Endothelial cell (in vitro differentiated cells): ENCODE data around the gene MSANTD1. TPM values are rescaled to one million over a fixed set of nuclear protein-coding genes. Genes with fewer than 3 reads are reported as not detected.
A peak's percentile ranks its signal among the peaks of the same experiment; 100 is the strongest.

Experiments
- DNase-seq: peaks from one replicate; pipeline ENCODE4 v3.0.0; 2021; ENCODE audit warnings: low spot score
- H3K27ac Mint-ChIP-seq: one replicate; pipeline ENCODE4 v1.8.0; 2021; ENCODE audit warnings: mixed read lengths, inconsistent platforms; ENCODE audit not compliant: unreplicated experiment
- H3K27me3 Mint-ChIP-seq: one replicate; pipeline ENCODE4 v1.8.0; 2021; ENCODE audit warnings: mild to moderate bottlenecking, moderate library complexity, mixed read lengths, inconsistent platforms; ENCODE audit not compliant: unreplicated experiment
- H3K36me3 Mint-ChIP-seq: one replicate; pipeline ENCODE4 v1.8.0; 2021; ENCODE audit warnings: mild to moderate bottlenecking, low read depth, mixed read lengths, inconsistent platforms; ENCODE audit not compliant: unreplicated experiment
- H3K4me1 Mint-ChIP-seq: one replicate; pipeline ENCODE4 v1.8.0; 2021; ENCODE audit warnings: mild to moderate bottlenecking, mixed read lengths, inconsistent platforms; ENCODE audit not compliant: unreplicated experiment
- H3K4me3 Mint-ChIP-seq: one replicate; pipeline ENCODE4 v1.8.0; 2021; ENCODE audit warnings: mild to moderate bottlenecking, mixed read lengths, inconsistent platforms; ENCODE audit not compliant: unreplicated experiment
- H3K9me3 Mint-ChIP-seq: one replicate; pipeline ENCODE4 v1.8.0; 2021; ENCODE audit warnings: mixed read lengths, inconsistent platforms; ENCODE audit not compliant: unreplicated experiment
- total RNA-seq: library from RNA; stranded (reverse); fragmentation: NEBNext Ultra II Directional; extraction: Animal tissue kit (Norgen Biotek cat#: 25700); gene quantifications from one replicate; pipeline ENCODE4 v1.2.1, GENCODE V29; 2021; ENCODE audit not compliant: unreplicated experiment
- TF ChIP-seq, protein P1 (sequence below): fragments of 200-600 bp; sonication (generic); IDR thresholded peaks from one replicate; pipeline ENCODE4 v1.5.0; 2021; ENCODE audit warnings: antibody characterized with exemption; ENCODE audit not compliant: unreplicated experiment

The MSANTD1 gene
- total RNA-seq, 1 donor from 2014 or later = 0.97 TPM

DNA sequence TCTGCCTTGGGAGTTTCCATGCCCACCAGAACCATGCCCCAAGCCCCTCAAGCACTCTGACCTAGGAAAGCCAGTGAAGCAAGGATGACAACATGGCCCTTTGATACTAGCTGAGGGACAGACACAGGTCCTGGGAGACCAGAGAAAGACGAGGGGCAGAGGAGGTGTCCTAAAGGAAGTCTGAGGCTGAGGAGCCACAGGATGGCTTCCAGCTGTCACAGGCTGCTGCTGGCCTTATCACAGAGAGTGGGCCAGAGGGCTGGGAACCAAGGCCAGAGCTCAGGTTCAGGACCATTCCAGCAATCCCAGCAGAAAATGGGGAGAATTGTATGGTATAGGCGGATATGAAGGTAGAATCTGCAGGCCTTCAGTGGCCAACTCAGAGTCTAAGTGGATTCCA lies 31.7 kb upstream of the MSANTD1 start:
- Mint-ChIP-seq H3K36me3 (peaks cover 50% of the 10 kb centered on the region), H3K27ac (no peak overlapping the region), H3K4me1 (peaks cover 6% of the 10 kb centered on the region), H3K4me3 (no peak overlapping the region), H3K27me3 (peaks cover 12% of the 10 kb centered on the region), H3K9me3 (no peaks in the 10 kb centered on the region)
- TF ChIP-seq, protein P1, sequence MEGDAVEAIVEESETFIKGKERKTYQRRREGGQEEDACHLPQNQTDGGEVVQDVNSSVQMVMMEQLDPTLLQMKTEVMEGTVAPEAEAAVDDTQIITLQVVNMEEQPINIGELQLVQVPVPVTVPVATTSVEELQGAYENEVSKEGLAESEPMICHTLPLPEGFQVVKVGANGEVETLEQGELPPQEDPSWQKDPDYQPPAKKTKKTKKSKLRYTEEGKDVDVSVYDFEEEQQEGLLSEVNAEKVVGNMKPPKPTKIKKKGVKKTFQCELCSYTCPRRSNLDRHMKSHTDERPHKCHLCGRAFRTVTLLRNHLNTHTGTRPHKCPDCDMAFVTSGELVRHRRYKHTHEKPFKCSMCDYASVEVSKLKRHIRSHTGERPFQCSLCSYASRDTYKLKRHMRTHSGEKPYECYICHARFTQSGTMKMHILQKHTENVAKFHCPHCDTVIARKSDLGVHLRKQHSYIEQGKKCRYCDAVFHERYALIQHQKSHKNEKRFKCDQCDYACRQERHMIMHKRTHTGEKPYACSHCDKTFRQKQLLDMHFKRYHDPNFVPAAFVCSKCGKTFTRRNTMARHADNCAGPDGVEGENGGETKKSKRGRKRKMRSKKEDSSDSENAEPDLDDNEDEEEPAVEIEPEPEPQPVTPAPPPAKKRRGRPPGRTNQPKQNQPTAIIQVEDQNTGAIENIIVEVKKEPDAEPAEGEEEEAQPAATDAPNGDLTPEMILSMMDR = no peak
- no peak for DNase-seq

DNA sequence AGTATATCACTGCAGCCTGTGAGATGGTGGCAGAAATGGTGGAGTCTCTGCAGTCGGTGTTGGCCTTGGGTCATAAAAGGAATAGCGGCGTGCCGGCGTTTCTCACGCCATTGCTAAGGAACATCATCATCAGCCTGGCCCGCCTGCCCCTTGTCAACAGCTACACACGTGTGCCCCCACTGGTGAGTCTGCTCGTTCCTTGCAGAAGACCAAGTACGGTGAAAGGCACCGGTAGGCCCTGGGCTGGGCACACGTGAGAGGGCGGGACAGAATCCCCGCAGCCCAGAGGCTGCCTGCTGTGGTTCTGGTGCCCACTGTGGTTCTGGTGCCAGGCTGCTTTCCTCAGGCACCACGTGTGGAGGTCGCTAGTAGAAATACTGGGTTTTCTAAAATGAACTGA lies 31.2 kb upstream of the MSANTD1 start:
- Mint-ChIP-seq H3K4me1 (peaks cover 6% of the 10 kb centered on the region), H3K9me3 (no peaks in the 10 kb centered on the region), H3K27me3 (peaks cover 12% of the 10 kb centered on the region), H3K27ac (peak overlapping the region; percentile 58), H3K4me3 (no peak overlapping the region), H3K36me3 (peaks cover 55% of the 10 kb centered on the region)
- TF ChIP-seq, protein P1 = no peak
- DNase-seq = no peak

DNA sequence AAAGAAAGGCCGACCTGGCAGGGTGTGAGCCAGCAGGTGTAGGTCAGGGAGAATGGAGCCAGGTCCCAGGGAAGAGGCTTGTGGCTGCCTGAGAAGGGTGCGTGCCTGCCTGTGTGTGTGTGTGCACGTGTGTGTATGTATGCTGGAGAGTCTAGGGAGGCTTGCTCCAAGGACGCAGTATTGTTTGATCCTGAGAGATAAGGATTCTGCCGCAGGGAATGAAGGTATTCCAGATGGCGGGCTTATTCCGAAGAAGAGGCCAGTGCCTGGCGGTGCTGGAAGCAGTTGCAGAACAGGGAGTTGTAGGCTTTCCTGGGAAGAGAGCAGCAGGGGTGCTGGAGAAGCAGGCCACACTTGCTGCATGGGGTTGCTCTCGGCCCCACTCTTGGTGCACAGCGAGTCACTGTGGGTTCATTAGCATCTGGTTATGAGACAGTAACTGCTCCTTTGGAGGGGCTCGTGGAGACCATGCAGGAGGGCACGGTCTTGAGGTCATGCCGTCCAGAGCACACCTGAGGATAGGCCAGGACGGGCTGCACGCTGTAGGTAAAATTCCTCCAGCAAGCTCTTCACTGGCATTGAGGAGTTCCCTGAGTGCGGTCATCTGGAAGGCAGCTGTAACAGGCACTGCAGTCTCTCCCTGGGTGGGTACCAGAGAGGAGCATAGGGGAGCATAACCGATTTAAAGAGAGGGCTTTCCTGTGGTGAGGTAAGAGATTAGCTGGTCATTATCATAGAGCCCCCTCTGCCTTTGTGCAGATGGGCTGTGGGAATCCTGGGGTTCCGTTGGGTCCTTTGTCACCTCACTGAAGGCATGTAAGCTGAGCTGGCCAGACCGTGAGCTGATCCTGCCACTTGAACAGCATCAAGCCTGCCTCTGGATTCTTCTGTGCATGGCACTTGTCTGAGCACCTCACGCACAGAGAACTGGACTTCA lies 29.9 kb upstream of the MSANTD1 start:
- H3K9me3 Mint-ChIP-seq = no peaks in the 10 kb centered on the region

DNA sequence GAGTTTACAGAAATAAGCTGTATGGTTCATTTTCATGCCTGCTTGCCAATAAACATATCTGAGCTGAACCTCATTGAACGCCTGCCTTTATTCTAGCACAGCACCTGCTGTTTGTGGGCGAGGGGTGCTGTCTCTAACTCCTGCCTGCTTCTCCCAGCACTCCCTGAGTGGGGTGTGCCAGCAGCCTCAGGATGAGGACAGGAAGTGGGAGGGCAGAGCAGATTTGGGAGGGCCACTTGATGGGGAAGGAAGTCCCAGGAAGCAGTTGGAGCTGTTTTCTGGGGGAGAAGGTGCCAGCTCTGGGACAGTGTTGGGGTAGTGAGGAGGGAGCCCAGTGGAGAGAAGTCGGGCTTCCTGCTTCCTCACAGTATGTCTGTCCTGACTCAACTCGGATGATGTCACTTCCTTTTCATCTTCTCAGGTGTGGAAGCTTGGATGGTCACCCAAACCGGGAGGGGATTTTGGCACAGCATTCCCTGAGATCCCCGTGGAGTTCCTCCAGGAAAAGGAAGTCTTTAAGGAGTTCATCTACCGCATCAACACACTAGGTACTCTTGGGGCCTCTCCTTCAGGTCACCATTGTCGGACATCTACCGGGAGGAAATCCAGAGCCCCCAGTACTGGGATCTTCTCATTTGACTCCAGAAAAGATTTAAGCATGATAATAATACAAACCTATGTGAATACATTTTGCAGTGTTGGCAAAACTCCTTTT lies 29.0 kb upstream of the MSANTD1 start:
- no peak overlapping the region for H3K4me3 Mint-ChIP-seq

More for the DNA sequence above, 29.9 kb upstream of the MSANTD1 start:
- H3K4me1 Mint-ChIP-seq = peaks cover 6% of the 10 kb centered on the region
- no peak for DNase-seq
- peaks cover 16% of the 10 kb centered on the region for H3K27me3 Mint-ChIP-seq
- TF ChIP-seq, protein P1 = no peak
- peak overlapping the region; percentile 21 for H3K27ac Mint-ChIP-seq
- H3K4me3 Mint-ChIP-seq = peak overlapping the region; percentile 45
- peaks cover 55% of the 10 kb centered on the region for H3K36me3 Mint-ChIP-seq

More for the DNA sequence above, 29.0 kb upstream of the MSANTD1 start:
- H3K27me3 Mint-ChIP-seq = peaks cover 15% of the 10 kb centered on the region
- no peak overlapping the region for H3K27ac Mint-ChIP-seq
- TF ChIP-seq, protein P1 = no peak
- H3K9me3 Mint-ChIP-seq = no peaks in the 10 kb centered on the region
- peaks cover 58% of the 10 kb centered on the region for H3K36me3 Mint-ChIP-seq
- H3K4me1 Mint-ChIP-seq = peaks cover 6% of the 10 kb centered on the region
- no peak for DNase-seq
